Choroid plexus epithelial cell (primary cell): Measurements from ENCODE around the gene ADGRB3.

ENCODE experiments used
- DNase-seq: peaks from one replicate; pipeline ENCODE4 v3.0.0-alpha.2; 2010; ENCODE audit warnings: low read depth
- H3K4me3 ChIP-seq: 2 replicates; pipeline ENCODE4 v1.5.1; 2011; ENCODE audit warnings: low read depth, mild to moderate bottlenecking, control low read depth, low read length, moderate library complexity
- TF ChIP-seq, protein P1 (sequence below): conservative IDR thresholded peaks from 2 replicates; pipeline ENCODE4 v1.5.1; 2011; ENCODE audit warnings: low read depth, mild to moderate bottlenecking, control low read depth, inconsistent platforms, low read length, moderate library complexity

Gene ADGRB3

DNA sequence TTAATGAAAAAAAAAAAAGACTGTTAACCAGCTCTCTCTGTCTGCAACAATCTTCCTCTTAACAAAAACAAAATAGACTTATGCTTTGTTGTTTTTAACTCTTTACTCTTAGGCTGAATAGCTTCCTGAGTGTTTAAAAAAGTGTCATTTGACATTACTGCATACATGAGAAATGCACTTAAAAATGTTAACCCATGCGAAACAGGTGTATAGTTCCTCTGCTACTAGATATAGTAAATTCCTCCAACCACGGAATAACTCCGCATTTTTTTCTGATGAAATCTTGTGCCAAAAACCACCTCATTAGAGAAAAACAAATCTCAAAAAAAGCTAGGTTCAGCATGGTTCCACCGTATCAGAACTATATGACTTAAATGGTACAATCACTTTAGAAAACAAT, 426.0 kb downstream of the ADGRB3 start:
- TF ChIP-seq, protein P1, sequence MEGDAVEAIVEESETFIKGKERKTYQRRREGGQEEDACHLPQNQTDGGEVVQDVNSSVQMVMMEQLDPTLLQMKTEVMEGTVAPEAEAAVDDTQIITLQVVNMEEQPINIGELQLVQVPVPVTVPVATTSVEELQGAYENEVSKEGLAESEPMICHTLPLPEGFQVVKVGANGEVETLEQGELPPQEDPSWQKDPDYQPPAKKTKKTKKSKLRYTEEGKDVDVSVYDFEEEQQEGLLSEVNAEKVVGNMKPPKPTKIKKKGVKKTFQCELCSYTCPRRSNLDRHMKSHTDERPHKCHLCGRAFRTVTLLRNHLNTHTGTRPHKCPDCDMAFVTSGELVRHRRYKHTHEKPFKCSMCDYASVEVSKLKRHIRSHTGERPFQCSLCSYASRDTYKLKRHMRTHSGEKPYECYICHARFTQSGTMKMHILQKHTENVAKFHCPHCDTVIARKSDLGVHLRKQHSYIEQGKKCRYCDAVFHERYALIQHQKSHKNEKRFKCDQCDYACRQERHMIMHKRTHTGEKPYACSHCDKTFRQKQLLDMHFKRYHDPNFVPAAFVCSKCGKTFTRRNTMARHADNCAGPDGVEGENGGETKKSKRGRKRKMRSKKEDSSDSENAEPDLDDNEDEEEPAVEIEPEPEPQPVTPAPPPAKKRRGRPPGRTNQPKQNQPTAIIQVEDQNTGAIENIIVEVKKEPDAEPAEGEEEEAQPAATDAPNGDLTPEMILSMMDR: no peak

DNA sequence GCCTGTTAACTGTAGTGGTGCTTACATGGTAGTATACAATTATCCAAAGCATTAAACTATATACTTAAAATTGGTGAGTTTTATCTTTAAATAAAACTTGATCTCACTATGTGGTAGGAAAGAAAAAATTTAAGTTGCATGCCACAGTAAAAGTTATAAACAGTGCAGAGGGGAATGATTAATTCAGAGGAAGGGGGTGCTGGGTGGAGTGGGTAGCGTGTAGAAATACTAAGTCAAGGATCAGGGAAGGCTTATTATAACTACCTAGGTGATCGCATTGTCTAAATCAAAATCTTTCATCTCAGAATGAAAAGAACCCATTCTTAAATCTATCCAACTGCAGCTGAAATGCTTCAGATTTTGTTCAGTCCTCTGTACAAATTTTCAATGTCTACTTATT, 428.3 kb downstream of the ADGRB3 start:
- TF ChIP-seq, protein P1: no peak
- H3K4me3 ChIP-seq: no peak overlapping the region
- DNase-seq: no peak

More for the DNA sequence above, 426.0 kb downstream of the ADGRB3 start:
- no peak overlapping the region for H3K4me3 ChIP-seq
- DNase-seq: no peak

DNA sequence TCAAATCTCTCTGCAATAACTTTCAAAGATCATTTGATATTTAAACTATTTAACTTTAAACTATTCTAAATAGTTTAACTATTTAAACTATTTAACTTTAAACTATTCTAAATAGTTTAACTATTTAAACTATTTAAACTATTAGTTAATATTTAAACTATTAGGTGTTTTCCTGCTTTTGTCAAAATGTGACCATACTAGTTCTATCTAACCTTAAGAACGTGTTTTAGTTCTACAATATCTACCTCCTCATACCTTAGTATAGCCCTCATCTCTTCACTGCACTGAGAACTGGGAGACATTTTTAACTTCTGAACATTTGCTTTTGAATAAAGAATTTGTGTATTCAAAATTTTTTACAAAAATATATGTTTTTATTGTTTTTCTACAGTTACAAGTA, 429.1 kb downstream of the ADGRB3 start:
- TF ChIP-seq, protein P1: no peak
- no peak for DNase-seq
- H3K4me3 ChIP-seq: no peak overlapping the region

DNA sequence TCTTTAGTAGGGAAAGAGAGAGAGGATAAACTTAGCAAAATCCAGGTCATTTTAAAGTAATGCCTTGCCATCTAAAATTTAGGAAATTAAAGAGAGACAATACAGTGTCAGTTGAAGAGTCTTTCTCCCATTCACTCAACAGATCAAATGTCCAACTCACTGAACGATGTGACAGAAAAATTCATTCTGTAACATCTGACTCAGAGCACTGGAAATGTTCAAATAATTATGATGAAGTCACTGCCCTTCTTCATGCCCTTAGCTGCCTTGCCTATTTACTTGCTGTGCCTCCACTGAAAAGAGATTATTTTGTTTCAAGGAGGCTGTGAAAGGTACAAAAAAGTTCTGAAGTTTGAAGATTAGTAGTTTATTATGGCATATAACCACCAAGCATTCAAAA, 434.8 kb downstream of the ADGRB3 start:
- peak; percentile 5 for DNase-seq
- H3K4me3 ChIP-seq: no peak overlapping the region
- TF ChIP-seq, protein P1: no peak

DNA sequence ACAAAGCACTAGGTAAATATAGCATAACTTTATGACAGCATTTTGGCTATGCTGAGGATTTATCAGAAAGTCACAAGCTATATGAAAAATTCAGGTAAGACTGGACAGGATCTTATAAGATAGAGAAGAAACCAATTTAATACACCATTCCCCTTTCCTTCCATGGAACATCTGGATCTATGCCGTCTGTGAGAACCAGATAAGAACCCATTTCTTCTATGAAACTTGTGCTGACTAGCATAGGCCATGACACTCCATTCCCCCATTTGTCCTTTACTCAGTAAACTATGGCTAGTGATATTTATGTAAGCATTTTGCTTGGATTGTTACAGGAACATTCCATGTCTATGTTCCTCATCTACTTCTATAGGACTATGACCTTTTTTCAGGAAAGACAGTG, 437.7 kb downstream of the ADGRB3 start:
- no peak for DNase-seq
- H3K4me3 ChIP-seq: no peak overlapping the region
- TF ChIP-seq, protein P1: no peak

DNA sequence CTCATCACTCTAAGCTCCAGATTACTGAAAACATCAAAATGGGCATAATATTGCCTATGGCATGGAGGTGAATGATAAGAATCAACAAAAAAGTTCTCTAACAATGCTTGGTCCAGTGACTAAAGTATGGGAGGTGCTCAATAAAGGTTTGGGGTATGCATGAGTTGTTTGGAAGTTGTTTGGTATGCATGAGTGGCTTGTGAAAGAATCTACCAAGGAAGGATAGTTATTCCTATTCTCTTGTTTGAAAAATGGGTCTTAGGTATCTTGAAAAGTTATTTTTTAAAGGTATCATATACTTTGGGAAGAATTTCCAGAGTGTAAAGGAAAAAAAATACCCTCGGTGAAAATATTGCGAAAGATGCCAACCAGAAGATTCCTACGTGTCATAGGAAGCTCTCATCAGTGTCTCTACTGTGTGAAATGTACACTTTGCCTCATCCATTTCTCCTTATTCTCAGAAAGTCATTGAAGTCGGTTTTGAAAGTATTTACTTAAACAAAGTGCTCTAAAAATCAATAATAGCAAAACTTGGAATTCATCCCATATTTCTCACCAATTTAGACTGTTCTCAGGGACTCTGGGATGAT, 449.8 kb downstream of the ADGRB3 start:
- H3K4me3 ChIP-seq: no peak overlapping the region
- TF ChIP-seq, protein P1: no peak
- peak; percentile 8 for DNase-seq

DNA sequence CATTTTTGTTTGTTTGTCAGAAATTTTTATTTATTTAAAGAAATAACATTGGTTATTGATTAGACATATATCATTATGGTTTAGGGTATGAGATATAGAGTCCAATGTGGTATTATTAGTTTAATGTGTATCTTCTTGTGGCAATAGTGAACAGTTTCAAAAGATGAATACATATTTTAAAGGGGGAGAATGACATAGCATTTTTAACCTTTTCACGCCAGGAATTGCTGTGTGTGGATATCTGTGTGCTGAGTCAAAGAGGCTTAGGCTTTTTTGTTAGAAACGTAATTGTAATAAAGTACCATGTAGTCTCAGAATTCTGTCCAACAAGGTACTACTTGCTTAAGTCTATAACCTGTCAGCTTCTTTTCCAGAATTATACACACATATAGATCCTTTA, 451.6 kb downstream of the ADGRB3 start:
- DNase-seq: no peak
- TF ChIP-seq, protein P1: no peak
- H3K4me3 ChIP-seq: no peak overlapping the region
